Stimulated activated CD4-positive, alpha-beta T cell treated with anti-CD3 and anti-CD28 coated beads, Interleukin-1b, Interleukin-23, amount 100 ng/mL, for 4 hours (primary cell): ENCODE data around the gene ARHGAP15.

Experiments
- DNase-seq, 2 donors: peaks; one replicate each; pipeline ENCODE4 v3.0.0-alpha.2; 2020; ENCODE audit warnings: low read depth in 2 of 2

ARHGAP15 gene

DNA sequence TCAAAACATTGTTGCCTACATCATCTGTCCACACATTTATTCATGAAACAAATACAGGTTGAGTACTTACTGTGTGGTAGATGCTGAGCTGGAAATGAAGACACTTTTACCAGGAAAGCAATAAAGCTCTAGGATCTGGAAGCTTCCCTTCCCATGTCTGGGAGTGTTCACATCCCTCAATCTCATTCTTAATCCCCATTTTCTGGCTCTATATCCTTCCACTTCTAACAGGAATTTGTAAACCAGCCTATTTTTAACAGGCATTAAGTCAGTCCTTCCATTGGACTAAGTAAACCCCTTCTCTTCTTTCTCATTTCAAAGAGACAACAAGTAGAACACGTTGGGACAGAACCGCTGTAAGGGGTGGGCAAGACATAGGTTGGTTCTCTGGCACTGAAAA lies 589.5 kb downstream of the ARHGAP15 start:
- DNase-seq = no peak

DNA sequence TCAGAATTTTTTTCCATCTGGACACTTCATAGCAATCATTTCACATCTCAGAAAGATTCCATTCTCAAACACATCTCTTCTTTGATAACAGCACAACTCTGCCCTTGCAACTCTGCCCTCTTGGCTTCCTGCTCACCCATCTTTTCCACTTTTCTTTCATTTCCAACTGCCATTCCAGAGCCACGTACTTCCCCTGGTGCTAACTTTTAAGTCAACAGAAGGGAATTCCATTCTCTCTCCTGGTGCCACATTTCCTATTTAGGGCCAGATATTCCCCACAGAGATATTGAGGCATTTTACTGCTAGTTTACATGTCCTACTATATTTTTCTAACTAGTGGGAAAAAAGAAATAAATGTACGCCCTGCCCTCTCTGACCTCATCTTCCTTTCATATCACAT lies 590.2 kb downstream of the ARHGAP15 start:
- no peak for DNase-seq

DNA sequence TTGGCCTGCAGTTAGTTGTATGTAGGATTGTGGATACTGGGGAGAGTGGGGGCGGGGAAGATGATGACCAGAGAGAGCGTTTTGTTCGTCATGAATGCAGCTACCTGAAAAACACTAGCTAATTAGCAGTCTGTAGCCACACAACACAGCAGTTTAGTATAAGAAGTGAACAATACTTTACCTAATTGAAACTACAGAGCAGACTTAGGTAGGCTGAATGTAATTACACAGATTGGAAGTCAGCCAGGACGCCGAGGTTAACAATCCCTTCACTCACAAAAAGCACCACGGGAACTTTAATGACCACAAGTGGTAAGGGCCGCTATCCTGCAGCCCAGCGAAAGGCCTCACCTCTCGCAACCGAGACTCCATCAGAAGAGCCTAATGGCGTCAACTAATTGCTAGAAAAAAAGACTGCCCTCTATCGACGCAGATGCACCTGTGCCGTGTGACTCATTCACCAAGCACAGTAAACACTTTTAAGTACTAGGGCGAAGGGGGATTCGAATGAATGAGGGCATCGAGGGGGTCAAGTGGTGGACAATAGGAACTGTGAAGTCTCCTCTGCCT lies 591.0 kb downstream of the ARHGAP15 start:
- no peak for DNase-seq

DNA sequence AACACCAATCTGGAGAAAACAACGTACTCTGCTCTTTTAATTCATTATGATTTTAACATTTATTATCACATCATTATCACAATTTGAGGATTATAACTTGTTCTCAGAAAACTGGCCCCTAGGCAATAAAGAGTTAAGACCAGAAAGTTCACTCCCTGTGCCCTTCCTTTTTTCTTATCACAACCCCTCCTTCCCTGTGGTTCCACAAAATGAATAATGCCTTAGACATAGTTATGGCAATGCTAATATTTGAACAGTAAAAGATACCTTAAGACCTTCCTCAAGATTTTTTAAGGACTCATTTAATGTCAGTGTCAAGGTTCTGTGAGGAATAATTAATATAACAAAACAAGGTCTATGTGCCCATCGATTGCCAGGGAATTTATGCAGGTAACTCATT lies 596.2 kb downstream of the ARHGAP15 start:
- no peak for DNase-seq

DNA sequence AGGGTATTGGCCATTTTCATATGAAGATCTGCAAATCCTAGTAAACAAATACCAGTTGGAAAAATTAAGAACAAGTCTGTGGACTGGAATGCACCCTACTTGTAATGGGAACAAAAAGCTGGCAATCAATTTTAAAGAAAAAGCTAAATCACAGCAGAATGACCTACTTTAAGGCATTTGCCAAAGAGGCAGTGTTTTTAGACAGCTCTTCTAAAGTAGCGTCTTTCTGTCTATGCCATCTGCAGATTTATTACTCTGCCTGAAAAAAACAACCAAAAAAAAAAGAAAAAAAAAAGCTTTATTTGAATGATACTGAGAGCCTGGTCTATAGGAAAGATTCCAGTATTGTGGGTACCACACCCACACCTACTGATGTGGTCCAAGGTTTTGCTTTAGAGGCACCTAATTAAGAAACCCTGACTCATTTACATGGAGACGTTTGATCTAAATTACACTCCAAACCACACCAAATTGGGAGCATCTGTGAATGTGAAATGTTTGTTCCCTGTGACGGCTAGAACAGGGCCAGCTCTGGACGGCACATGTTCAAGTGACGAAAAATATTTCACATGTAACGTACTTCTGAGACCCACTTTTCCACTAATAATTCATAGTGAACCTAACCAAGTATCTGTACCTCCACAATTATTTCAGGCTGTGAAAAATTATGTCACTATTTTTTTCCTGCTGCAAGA lies 597.1 kb downstream of the ARHGAP15 start:
- no peak for DNase-seq

DNA sequence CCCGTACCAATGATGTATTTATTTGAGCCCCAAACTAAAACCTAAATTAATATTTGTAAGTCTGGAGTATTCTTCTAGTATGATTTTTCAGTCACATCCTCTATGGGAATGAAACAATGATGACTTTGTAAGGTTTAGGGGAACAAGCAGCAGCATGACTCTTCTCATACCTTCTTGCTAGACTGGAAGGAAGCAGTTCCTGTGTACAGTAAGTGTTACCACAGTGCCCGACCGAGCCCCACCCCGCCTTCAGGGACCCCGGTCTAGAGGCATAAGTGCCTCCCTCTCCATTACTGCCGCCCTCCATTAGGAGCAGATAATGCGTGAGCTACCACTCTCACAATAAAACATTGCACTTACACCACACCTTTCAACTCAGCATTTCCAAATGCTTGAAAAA lies 599.3 kb downstream of the ARHGAP15 start:
- DNase-seq = no peak

DNA sequence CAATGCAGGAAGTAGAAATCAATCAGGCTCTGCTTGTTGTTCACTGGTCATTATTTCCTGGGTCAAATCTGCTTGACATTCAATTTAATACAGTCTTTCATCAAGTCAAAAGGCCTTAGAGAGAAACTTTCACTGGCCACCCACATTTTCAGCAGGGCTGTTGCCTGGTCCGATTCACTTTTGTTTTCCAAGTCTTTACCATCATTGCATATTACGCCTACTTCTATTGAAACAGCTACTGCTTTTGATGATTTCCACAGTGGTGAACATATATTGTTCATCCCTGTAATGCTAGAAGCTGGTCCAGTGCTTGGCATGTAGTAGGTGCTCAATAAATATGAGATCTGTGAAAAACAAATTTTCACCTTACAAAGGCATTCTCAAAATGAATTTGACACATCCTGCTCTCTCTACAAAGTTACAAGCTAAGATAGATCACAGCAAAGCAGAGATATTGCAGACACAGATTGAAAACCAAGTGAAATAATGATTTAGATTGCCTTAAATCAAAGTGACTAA lies 600.1 kb downstream of the ARHGAP15 start:
- no peak for DNase-seq

DNA sequence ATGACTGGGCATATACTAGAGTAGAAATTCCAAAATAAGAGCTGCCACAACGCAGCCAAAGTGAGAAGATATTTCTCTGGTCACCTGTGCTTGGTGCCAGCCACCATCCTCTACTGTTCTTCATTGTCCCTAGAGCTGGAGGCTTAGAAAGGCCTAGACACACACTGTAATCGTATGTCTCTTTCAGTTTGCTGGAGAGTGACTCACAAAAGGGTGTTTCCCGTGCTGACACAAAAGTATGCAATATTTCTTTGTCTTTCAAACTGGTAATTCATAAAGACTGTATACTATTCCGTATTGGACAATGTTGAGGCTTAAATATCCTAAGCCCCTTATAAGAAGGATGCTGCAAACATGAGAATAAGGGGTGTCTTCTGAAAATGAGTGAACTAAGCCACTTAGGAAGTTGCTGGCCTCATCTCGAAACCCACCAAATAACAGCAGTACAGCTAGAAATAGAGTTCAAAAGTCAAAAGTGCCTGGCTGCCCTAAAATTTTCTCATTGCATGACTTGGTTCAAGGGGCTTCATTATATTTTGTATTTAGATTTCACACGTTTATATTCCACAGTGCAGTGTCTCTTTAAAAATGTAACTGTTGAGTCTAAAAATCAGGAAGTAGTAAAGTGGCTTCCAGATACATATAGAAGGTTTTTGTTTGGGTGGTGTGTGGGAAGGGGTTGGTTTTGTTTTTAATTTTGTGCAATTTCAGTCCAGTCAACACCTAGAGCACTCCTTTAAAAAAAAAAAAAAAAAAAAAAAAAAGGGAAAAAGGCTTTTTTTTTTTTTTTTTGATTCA lies 601.1 kb downstream of the ARHGAP15 start:
- DNase-seq = no peak

DNA sequence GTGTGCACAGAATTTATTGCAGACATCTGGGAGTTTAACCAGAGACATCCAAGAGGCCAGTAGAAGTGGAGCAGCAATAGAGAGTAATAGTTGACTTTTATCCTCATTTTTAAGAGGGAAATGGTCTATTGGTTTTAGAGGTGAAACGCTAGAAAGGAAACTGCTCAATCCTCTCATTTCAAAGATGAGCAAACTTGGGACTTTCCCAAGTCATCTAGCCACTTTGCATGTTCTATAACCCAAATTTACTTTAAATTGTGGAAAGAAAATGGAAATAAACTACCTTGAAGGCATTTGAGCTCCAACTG lies 601.7 kb downstream of the ARHGAP15 start:
- no peak for DNase-seq

DNA sequence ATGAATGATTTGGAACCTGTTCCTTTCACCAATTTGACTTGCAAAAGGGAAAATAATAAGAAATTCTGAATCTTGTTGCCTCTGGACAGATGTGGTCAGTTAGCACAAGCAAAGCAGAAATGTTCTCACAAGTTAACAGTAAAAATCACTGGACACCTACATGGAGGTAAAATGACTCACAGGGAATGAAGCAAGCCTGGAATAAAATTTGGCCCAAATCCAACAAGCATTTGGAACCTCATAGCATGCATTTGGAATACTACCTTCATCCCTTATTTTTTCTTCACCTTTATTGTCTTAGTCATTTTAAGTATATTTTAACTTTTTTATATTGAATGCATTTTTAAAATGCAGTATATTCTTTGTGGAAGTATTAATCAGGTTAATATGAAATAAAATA lies 602.9 kb downstream of the ARHGAP15 start:
- no peak for DNase-seq

DNA sequence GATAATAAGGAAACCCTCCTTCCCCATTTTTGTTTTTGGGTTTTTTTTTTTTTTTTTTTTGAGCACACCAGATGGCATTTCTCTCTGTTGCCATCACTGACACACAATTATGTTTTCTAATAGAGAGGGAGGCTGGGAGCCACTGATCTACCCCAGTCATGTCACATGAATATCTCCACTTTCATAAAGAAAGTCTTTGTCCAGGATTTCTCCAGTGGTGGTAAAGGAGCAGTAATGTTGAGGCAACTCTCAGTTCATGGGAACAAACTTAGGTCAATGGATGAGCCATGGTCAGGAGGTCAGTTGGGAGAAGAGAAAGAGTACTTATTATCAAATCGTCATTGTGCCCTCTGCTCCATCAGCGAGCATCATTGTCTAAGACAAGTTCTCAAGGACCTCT lies 603.7 kb downstream of the ARHGAP15 start:
- no peak for DNase-seq

DNA sequence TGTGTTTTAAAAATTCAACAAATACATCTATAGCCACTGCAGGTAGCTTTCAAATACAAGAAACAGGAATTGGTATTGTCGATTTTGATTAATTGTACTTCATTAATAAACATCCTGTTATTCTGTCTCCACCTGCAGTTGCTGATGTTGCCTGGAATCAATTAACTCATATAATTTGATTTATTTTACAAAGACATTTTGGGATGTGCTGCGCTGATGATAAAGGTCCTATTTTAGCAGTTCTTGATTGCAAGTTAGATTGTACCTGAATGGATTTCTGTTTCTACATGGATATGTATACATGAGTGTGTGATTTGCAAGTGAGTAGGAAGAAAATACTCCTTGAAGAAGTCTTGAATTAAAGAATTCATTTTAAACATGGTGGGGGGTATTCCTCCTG lies 605.3 kb downstream of the ARHGAP15 start:
- no peak for DNase-seq

DNA sequence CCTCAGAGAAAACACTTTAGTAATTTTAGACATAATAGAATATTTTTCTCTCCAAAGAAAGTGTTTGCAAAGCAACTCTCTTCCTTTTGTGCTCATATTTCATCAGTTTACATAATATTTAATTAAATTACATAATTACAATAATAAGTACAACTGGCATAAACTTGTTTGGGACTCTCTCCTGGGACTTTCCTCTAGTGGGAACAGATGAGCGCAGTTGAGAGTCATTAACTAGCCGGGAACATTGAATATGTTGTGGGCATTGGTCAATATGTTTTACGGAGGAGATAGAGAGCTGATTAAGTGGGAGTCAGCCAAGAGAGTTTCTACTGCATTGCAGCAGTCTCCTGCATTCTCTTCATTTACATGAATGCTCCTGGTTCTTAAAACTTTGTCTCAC lies 607.7 kb downstream of the ARHGAP15 start:
- DNase-seq = no peak

DNA sequence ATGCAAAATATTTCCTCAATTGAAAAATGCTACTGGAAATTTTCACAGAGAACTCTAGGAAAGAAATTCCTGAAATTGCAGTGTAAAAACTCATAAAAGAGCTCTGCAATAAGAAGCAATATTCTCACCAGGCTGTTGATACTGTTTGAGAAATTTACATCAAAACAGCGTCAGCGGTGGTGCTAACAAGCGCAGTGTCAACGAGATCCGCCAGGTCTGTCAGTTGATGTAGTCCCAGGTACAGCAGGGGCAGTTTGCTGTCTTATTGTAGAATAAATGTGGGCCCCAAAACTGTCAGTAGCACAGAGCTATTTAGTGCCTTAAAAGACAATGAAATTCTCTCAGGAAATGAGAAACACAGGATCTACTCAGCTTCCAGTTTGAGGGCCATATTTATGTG lies 611.2 kb downstream of the ARHGAP15 start:
- no peak for DNase-seq

DNA sequence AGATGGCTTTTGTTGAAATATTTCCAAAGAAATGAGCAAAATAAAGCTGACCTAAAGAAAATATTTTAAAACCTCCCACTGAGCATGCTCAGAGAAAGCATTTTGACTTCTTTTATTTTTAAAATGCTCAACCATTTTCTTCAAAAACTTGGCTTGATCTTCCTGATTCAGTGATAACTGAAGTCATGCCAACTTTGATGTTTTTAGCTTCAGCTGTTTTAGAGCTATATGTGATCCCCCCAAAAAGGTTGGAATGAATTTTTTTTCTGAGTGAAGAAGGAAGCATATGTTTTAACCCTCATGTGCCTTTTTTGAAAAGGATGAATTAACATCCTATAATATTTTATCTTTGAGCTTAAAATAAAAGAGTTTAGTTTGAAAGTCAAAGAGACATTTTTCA lies 612.0 kb downstream of the ARHGAP15 start:
- no peak for DNase-seq

DNA sequence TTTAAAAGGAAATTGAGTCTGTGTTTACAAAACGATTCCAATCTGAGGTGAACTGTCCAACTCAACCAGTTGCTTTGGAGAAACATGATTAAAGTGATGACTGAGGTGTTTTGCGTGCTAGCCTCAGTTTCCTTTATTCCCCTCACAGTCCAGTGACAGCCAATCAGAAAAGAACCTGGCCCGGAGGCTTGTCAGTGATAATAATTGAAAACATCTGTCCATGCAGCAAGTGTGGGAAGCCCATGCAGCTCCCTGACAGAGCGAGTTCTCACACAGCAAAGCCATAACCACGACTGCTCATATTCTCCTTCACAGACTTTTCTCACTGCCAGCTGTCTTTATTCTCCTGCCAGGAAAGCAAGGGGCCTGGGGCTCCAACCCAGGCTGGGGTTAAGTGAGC lies 613.4 kb downstream of the ARHGAP15 start:
- DNase-seq = no peak

DNA sequence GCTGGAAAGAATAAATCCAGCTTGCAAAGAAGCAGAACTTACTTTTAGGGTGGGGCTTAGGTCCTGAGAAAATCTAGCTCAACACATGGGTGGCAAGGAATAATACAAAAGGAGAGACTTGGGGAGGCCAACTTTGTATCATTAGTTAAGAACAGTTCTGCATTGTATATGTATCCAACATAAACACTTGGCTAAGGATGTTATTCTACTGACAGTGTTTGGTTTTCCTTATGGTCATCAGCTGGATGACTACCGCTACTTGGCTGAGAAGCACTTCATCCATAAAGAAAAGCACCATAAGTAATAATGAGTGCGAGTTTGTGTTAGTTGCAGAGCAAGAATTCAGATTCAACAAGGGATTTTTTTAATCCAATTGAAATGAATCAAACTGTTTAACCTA lies 614.9 kb downstream of the ARHGAP15 start:
- DNase-seq = no peak

DNA sequence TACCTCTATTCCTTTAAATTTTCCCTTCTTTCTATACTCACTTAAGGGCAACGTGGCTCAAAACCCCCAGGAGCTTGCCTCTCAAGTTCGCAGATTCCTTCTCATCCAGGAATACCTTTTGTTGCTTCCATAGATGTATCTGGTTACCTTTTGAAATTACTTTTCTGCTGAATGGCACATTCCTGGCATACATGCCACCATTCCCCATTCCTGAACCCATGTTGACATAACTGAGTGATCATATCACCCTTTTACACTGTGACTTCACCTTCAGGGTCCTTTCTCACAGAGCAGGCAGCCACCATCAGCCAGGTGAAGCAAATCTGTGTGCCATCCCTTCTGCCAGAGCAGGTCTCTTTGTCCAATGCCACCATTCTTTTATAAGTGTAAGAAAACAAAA lies 615.8 kb downstream of the ARHGAP15 start:
- no peak for DNase-seq

DNA sequence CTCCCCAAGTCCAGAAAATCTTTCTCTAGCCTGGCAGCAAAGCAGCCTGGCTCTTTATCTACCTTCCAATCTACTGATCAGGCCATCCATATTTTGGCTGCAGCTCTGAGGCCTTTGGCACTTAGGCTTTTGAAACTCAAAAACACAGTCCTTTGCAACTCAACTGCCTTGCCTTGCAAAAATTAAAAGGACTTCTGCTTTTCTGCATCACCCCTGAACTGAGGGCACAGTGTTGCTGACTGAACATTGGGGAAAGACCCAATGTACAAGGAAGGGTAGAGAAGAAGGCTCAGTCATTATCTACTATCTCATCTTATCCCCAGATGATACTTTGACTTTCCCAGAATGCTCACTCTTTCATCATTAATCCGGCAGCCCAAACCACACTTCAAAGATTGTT lies 625.5 kb downstream of the ARHGAP15 start:
- DNase-seq = no peak

DNA sequence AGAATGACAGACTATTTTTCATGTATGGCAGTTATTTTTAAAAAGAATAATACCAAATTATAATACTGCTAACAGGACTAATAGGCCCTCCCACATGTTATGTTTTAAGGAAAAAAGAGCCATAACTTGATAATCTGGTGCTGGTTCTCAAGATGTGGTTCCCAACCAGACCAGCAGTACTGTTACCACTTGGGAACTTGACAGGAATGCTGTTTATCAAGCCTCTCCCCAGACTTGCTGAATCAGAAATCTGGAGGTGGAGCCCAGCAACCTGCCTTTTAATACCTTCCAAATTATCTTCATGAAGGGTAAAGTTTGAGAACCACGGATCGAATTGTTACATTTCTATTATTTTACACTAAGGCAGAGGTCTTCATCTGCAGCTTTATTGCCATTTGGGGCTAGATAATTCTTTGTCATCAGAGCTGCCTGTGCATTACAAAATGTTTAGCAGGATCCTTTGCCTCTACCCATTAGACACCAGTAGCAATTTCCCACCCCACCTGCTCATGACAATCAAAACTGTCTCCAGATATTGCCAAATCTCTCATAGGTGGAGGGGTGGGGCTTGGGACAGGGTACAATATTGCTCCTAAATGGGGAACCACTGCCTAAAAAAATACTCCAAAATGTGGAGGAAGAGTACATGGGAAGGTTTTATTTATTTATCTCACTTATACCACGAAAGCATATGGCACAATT lies 629.6 kb downstream of the ARHGAP15 start:
- no peak for DNase-seq

DNA sequence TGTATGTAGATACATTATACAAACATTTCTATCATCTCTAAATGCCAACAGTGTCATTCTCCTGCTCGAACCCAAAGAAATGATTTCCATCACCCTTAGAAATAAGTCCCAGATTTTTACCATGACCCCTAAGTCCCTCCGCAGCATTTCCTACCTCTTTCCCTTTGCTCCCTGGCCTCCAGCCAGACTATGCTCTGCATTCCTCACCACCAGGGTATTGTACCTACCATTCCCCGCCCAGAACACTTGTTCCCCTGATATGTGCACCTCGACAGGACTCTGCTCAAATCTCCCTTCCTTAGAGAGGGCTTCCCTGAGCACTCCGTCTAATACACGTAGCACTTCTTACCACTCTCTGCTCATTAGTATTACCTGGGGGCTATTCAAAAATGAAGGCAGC lies 630.2 kb downstream of the ARHGAP15 start:
- no peak for DNase-seq

DNA sequence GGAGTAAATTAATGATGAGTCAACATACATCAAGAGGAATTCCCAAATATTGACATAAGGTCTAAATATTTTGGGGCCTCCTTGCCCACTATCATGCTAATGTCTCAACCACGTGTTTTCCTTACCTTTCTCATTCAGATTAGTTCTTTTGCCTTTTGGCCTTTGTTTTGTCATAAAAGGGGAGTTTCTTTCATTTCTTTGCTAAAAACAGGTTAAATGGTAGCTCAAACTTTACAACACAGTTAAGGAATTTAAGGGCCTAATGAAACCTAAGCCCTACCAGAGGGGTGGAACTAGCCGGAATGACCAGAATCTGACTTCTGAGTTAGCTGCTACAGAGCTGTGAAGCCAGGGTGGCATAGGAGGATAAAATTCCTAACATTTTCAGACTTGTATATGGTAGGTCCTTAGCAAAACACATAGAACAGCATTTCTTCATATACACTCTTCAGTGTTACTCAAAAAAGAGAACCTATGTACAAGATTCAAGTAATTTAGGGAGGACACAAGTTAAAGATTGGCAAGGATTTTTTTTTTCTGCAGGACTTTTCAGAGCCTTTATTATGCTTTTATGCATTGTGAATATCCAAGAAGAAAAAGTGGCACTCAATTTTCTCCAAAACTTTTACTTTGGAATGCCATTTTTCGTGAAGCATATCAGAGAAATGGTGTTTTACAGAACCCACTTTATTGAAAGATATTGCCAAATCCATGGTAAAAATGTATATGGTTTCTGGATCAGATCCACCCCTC lies 633.1 kb downstream of the ARHGAP15 start:
- no peak for DNase-seq
